Activated B cell treated with CpG ODN at 0.5 μM for 24 hours (primary cell): Measurements from ENCODE around the gene PHF14. TPM values are rescaled to one million over a fixed set of nuclear protein-coding genes. Genes with fewer than 3 reads are reported as not detected.

ENCODE experiments used
- ATAC-seq: fragments of 200-7000 bp; cut with Tn5 transposase; one replicate; pipeline ENCODE4 v1.10.0; 2021; ENCODE audit warnings: low read depth, mild to moderate bottlenecking, moderate library complexity
- CTCF ChIA-PET: fragments of 350-600 bp; sonication (Branson Sonifier 250); formaldehyde crosslinking; loops from one replicate; lab custom pipeline; 2021; ENCODE audit warnings: antibody characterized with exemption; lab: Charles Lee
- POLR2A ChIA-PET: fragments of 350-600 bp; sonication (Branson Sonifier 250); formaldehyde crosslinking; loops from one replicate; lab custom pipeline; 2021; ENCODE audit warnings: antibody characterized with exemption; lab: Charles Lee
- DNase-seq: peaks from one replicate; pipeline ENCODE4 v3.0.0; 2022
- H3K27ac Mint-ChIP-seq: one replicate; pipeline ENCODE4 v1.8.0; 2020; ENCODE audit warnings: mixed read lengths
- H3K27me3 Mint-ChIP-seq: one replicate; pipeline ENCODE4 v1.8.0; 2021; ENCODE audit warnings: mixed read lengths
- H3K36me3 Mint-ChIP-seq: one replicate; pipeline ENCODE4 v1.8.0; 2021; ENCODE audit warnings: low read depth, mixed read lengths
- H3K4me1 Mint-ChIP-seq: one replicate; pipeline ENCODE4 v1.8.0; 2021; ENCODE audit warnings: mixed read lengths
- H3K4me3 Mint-ChIP-seq: one replicate; pipeline ENCODE4 v1.8.0; 2020; ENCODE audit warnings: mild to moderate bottlenecking, mixed read lengths
- H3K9me3 Mint-ChIP-seq: one replicate; pipeline ENCODE4 v1.8.0; 2020; ENCODE audit warnings: mixed read lengths
- intact Hi-C: fragments of 100-400 bp; cut with micrococcal nuclease; formaldehyde crosslinking; loops from one replicate; pipeline ENCODE4 v1.15.1; 2024
- total RNA-seq: library from RNA; stranded (reverse); gene quantifications from 2 replicates; pipeline ENCODE4 v1.2.3, GENCODE V29; 2022
- TF ChIP-seq, protein P1 (sequence below): fragments of 200-600 bp; IDR thresholded peaks from one replicate; pipeline ENCODE4 v1.8.0; 2022; ENCODE audit warnings: antibody characterized with exemption, mild to moderate bottlenecking

PHF14 gene
- total RNA-seq, 1 donor from 2014 or later, result 38.2 TPM

DNA sequence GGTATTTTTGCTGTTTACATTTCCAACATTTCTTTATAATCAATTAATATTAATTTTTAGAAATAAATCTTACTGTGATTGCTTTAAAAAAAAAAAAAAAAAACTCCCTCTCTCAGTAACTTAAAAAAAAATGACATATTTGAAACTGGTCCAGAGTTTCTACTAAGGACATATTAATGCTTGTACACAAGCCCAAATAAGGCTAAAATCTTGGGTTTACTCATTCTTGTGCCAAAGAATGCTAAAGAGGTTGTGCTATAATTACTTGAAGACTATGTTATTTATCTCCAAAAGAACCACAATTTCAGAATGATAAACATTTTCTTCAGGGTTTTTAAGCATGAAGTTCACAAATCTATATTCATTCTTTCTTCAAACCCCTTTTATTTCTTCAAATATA is 39.4 kb upstream of the PHF14 start:
- H3K4me1 Mint-ChIP-seq, result peaks cover 5% of the 10 kb centered on the region
- ChIA-PET CTCF (interaction anchor here (0.5 kb wide), 1 partner anchor 64 kb away, joined by 3 read pairs; no protein-coding TSS in a partner anchor), POLR2A (no interaction called here)
- DNase-seq (no peak), ATAC-seq (no peak)
- no peak overlapping the region for H3K4me3 Mint-ChIP-seq
- H3K27me3 Mint-ChIP-seq, result no peaks in the 10 kb centered on the region
- TF ChIP-seq, protein P1, sequence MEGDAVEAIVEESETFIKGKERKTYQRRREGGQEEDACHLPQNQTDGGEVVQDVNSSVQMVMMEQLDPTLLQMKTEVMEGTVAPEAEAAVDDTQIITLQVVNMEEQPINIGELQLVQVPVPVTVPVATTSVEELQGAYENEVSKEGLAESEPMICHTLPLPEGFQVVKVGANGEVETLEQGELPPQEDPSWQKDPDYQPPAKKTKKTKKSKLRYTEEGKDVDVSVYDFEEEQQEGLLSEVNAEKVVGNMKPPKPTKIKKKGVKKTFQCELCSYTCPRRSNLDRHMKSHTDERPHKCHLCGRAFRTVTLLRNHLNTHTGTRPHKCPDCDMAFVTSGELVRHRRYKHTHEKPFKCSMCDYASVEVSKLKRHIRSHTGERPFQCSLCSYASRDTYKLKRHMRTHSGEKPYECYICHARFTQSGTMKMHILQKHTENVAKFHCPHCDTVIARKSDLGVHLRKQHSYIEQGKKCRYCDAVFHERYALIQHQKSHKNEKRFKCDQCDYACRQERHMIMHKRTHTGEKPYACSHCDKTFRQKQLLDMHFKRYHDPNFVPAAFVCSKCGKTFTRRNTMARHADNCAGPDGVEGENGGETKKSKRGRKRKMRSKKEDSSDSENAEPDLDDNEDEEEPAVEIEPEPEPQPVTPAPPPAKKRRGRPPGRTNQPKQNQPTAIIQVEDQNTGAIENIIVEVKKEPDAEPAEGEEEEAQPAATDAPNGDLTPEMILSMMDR, result no peak
- H3K27ac Mint-ChIP-seq, result no peak overlapping the region
- intact Hi-C loops, result no loop called here
- no peaks in the 10 kb centered on the region for H3K9me3 Mint-ChIP-seq
- peaks cover 66% of the 10 kb centered on the region for H3K36me3 Mint-ChIP-seq

DNA sequence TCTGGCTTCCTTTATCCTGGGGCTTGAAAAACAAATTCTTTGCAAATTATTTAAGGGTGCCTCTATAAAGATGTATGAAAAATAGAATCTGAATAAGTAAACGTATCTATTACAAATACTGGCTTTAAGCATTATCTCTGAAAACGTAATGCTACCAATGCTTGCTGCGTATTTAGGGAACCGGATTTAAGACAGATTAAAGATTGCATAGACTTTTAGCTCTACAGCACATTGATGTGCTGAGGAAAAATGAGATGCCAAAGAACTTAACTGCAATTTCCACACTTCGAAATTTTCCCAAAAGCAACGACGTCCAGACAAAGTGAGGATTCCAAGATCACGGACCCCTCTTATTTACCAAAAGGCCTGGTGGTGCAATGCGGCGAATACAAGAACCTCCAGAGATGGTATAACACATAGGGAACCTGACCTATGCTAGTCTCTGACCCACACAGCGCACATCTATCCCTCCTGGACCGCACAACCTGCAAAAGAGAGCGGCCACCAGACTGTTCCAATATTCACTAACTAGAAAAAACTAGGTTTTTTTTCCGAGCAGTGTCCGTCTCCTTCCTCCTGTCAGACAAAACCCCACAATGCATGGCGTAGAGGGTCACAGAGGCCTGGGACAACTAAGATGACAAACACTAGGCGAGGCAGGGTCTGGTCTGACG is 34.3 kb upstream of the PHF14 start:
- H3K4me3 Mint-ChIP-seq, result no peak overlapping the region
- H3K9me3 Mint-ChIP-seq, result no peaks in the 10 kb centered on the region
- H3K36me3 Mint-ChIP-seq, result peaks cover 39% of the 10 kb centered on the region
- ChIA-PET CTCF (interaction anchor here (2.5 kb wide), 1 partner anchor 35 kb away, joined by 15 read pairs; the partner anchor contains the start of gene PHF14), POLR2A (interaction anchor here (0.6 to 2.9 kb wide), 6 partner anchors 9 to 1747 kb away, joined by 3 to 102 read pairs (median 6); partner anchors contain the start of genes PHF14 and TMEM106B)
- intact Hi-C loops, result no loop called here
- peaks cover 5% of the 10 kb centered on the region for H3K4me1 Mint-ChIP-seq
- no peak overlapping the region for H3K27ac Mint-ChIP-seq
- H3K27me3 Mint-ChIP-seq, result no peaks in the 10 kb centered on the region
- ATAC-seq, result peak; percentile 4
- DNase-seq, result no peak
- TF ChIP-seq, protein P1, result no peak

DNA sequence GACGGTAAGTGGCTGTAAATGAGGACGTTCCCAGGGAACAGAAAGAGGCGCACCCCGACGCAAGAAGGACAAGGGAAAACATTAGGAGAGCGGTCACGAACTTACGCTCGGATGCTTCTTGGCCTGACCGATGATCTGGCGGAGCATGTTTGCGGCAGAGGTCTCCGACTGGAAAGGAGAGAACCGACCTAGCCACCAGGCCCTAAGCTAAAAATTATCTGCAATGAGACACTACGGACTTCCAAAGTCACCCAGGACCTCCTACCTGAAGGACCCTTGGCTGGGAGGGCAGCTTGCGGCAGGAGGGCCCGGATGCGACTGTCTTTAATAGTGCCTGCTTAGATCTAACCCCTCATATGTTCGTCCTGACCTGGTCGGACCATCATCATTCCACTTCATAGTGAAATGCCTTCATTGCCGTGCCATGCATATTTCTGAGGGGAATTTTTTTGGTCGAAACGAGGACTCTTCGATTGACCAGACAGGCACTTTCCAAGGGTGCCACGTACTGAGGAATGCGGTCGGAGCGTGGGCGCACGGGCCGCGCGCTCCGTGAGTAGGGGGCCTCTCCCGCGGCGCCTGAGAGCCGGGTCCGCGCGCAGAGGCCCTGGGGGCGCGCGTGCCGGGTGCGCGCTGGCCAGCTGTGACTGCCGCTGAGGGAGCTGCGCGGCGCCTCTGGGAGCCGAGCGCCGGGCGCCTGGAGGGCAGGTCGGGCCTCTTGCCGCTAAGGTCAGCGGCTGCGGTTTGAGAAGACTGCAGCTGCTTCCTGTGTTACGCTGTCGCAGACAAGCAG is 33.6 kb upstream of the PHF14 start:
- TF ChIP-seq, protein P1, result no peak
- no peaks in the 10 kb centered on the region for H3K27me3 Mint-ChIP-seq
- intact Hi-C loops, result loop anchor here (1.0 to 10.0 kb wide), 7 partner anchors 33 to 1317 kb away; partner anchors contain the start of genes PHF14 and TMEM106B
- POLR2A ChIA-PET, result interaction anchor here (0.6 to 2.9 kb wide), 9 partner anchors 10 to 1747 kb away, joined by 3 to 102 read pairs (median 4); partner anchors contain the start of genes PHF14 and TMEM106B
- CTCF ChIA-PET, result interaction anchor here (0.7 to 2.5 kb wide), 2 partner anchors 34 to 58 kb away, joined by 3 to 15 read pairs; partner anchors contain the start of gene PHF14
- H3K4me3 Mint-ChIP-seq, result no peak overlapping the region
- peak; percentile 91 for ATAC-seq
- peak; percentile 93 for DNase-seq
- no peaks in the 10 kb centered on the region for H3K9me3 Mint-ChIP-seq
- H3K27ac Mint-ChIP-seq, result no peak overlapping the region
- peaks cover 35% of the 10 kb centered on the region for H3K36me3 Mint-ChIP-seq
- H3K4me1 Mint-ChIP-seq, result peaks cover 5% of the 10 kb centered on the region

DNA sequence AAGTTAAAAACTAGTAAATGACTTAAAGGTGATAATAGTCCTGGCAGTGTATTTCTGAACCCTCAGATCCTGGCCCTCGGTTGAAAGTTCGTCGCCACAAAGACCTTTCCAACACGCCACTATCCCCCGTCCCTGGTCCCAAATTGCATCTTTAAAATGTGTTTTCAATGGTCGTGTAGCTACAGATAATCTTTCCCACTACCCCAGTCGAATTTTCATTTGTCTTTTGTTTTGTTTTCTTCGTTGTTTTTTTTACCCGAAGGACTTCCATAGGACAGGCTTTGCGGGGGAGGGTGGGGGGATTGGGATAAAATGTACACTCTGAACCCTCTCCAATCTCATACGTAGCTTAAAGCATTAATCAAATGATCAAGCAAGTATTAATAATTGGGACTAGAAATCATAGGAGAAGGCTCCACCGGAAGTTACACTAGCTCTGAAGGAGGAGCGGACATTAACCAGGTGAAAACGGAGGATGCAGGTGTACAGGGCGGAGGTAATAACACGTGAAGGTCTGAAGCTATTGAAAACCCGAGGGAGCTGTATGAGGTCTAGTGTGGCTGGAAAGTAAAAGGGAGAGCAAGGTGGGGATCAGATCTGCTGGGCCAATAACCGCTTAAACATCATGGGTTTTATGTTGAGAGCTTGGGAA is 32.8 kb upstream of the PHF14 start:
- H3K27ac Mint-ChIP-seq, result no peak overlapping the region
- intact Hi-C loops, result loop anchor here (1.0 to 10.0 kb wide), 7 partner anchors 32 to 1316 kb away; partner anchors contain the start of genes PHF14 and TMEM106B
- ChIA-PET CTCF (interaction anchor here (0.7 to 2.5 kb wide), 2 partner anchors 33 to 57 kb away, joined by 3 to 15 read pairs; partner anchors contain the start of gene PHF14), POLR2A (interaction anchor here (1.0 to 2.9 kb wide), 8 partner anchors 11 to 1270 kb away, joined by 3 to 102 read pairs (median 4); partner anchors contain the start of genes PHF14 and TMEM106B)
- H3K36me3 Mint-ChIP-seq, result peaks cover 28% of the 10 kb centered on the region
- H3K27me3 Mint-ChIP-seq, result no peaks in the 10 kb centered on the region
- peaks cover 5% of the 10 kb centered on the region for H3K4me1 Mint-ChIP-seq
- ATAC-seq (no peak), DNase-seq (no peak)
- no peaks in the 10 kb centered on the region for H3K9me3 Mint-ChIP-seq
- TF ChIP-seq, protein P1, result no peak
- H3K4me3 Mint-ChIP-seq, result no peak overlapping the region
